HG02885 (cell line): Measurements from ENCODE around the gene CABLES1.

Experiments
- ATAC-seq: cut with Tn5 transposase; IDR thresholded peaks from one replicate; pipeline ENCODE4 v1.9.1; 2021; ENCODE audit warnings: mild to moderate bottlenecking; ENCODE audit not compliant: unreplicated experiment, poor library complexity

The CABLES1 gene

DNA sequence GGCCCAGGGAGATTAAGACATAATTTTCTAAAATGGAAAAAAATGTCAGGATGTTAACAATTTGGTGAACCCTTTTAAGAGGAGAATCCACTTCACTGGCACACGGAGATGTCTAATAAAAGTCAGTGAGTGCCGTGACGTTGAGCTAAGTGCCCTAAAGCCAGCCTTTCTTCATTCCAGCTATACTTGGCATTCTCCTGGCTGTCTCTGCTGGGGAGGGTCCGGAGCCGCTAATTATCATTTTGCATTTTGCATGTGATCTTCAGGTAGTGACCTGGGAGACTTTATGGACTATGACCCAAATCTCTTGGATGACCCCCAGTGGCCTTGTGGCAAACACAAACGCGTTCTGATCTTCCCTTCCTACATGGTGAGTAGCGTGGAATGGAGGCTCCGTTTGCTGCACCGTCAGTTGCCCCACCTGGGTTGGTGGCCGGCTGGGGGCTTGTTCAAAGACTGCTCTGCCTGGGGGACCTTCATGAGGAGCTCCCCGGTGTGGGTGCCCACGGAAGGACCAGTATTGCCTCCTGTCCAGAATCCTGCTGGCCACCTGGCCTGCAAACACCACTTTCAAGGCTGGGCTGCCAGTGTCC, 101.7 kb downstream of the CABLES1 start:
- ATAC-seq: no peak

DNA sequence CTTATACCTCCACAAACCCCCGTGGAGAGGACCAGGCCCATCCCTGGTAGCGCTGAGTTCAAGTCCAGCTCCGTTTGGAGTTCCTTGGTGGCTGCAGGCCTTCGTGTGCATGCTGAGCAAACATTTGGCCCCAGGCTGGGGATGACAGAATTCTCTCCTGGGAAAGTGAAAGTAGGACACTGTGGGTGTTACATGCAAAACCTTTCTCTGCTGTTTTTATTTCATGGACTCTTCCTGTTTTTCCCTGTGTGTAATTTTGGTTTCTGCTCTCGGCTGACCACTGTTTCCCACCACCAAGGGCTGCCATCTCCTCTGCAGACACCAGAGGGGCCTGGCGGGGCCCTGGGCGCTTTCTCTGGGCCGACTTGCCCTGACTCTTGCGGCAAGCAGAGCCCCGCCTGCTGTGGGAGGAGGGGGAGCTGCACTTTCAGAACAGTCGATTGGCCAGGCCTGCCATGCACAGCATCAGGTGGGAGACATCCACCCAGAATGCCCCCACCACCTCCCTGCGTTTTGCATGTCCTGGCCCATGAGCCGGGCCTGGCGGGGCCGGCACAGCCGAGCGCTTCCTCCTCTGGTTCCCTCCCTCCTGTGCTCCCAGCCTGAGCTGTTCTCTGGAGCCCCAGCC, 102.4 kb downstream of the CABLES1 start:
- ATAC-seq: peak; percentile 66

- no peak for ATAC-seq
Observed at GRCh38 chr18:23238152-23238531, 102.9 kb downstream of the CABLES1 start.

GRCh38 chr18:23238651-23239349, 103.5 kb downstream of the CABLES1 start:
- no peak for ATAC-seq

- ATAC-seq: no peak
Observed at GRCh38 chr18:23239350-23239692, 104.0 kb downstream of the CABLES1 start.

DNA sequence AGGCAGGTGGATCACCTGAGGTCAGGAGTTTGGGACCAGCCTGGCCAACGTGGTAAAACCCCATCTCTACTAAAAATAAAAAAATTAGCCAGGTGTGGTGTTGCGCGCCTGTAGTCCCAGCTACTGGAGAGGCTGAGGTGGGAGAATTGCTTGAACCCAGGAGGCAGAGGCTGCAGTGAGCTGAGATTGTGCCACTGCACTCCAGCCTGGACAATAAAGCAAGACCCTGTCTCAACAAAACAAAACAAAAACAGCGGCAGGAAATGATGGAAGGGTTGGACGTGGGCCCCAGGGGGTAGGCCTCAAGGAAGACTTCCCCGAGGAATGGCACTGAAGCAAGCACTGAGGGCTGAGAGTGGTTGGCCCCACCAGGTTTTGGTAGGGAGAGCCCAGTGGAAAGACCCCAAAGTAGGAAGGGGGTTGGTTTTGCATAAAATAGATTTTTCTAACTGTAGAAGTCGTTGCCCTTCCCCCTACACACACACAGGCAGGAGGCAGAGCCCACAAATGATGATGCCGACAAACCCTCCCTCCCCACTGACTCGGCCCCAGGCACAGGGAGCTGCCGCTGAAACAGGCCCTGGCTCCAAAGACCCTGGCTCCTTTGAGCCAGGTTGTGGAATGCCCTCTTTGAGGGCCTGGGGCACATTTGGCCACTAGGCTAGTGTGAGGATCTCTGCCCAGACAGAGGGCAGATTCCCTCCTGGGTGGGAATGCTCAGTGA, 104.8 kb downstream of the CABLES1 start:
- ATAC-seq: no peak

DNA sequence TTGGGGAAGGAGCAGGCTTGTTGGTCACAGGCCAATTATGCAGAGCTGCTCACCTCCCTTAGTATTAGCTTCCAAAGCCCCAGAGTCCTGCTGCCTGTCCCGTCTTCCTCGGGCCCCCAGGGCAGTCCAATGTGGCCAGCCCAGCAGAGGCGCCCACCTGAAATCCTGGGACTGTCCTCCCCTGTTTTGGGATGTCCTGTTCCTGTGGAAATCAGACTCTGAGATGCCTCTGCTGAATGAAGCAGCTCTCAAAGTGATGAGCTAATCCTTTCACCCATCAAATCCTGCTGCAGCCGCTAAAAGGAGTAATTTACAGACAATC, 105.3 kb downstream of the CABLES1 start:
- no peak for ATAC-seq

DNA sequence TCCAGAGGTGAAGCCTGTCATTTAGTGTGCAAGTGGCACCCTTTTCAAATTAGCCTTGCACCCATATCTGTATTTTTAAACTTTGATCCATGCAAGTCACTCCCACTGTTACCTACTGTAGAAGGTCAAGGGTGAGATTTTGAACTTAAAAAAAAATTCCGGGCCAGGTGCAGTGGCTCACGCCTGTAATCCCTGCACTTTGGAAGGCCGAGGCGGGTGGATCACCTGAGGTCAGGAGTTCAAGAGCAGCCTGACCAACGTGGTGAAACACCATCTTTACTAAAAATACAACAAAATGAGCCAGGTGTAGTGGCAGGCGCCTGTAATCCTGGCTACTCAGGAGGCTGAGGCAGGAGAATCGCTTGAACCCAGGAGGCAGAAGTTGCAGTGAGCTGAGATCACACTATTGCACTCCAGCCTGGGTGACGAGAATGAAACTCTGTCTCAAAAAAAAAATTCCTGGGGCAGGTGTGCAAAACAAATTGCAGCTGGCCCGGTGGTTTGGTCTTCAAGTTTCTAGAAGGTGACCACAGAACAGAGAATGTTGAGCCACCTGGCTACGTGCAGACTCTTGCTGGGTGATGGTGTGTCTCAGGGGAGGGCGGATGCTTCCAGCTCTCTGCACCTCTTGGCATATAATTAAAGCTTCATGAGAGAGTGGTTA, 106.7 kb downstream of the CABLES1 start:
- ATAC-seq: peak; percentile 86

- no peak for ATAC-seq
Observed at GRCh38 chr18:23243178-23243577, 107.9 kb downstream of the CABLES1 start.

DNA sequence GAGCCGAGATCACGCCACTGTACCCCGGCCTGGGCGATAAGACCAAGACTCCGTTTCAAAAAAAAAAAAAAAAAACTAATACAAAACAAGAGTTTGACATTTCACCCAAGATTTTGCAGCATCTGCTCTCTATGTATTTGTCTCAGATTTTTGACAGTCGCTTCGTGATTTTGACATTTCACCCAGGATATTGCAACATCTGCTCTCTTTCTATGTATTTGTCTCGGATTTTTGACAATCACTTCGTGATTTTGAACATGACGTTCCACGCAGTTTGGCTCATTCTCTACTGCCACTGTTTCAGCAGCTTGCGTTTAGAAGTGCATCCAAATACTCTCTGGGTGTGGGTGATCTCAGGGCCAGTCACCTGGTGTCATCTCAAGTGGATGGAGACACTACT, 108.5 kb downstream of the CABLES1 start:
- ATAC-seq: no peak

- no peak for ATAC-seq
Observed at GRCh38 chr18:23244401-23244800, 109.1 kb downstream of the CABLES1 start.

- no peak for ATAC-seq
Observed at GRCh38 chr18:23245461-23245860, 110.2 kb downstream of the CABLES1 start.

- ATAC-seq: no peak
Observed at GRCh38 chr18:23247331-23247730, 112.0 kb downstream of the CABLES1 start.

DNA sequence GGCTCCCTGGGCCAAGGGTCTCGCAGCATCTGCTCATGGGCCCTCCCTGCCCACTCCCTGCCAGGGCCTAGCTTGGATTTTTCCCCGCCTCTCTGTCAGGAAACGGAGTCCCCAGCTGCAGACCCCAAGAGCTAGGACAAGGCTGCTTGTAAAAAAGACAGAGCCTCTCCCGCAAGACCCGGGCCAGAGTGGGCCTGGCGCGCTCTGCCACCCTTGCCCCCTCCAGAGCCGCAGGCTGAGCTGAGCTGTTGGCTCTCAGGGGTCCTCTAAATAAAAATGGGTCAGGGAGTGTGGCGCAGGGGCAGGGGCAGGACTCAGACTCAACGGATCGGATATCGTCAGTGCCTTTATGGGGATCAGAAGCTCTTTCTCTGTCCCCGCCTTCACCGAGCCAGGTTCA, 112.6 kb downstream of the CABLES1 start:
- ATAC-seq: no peak

DNA sequence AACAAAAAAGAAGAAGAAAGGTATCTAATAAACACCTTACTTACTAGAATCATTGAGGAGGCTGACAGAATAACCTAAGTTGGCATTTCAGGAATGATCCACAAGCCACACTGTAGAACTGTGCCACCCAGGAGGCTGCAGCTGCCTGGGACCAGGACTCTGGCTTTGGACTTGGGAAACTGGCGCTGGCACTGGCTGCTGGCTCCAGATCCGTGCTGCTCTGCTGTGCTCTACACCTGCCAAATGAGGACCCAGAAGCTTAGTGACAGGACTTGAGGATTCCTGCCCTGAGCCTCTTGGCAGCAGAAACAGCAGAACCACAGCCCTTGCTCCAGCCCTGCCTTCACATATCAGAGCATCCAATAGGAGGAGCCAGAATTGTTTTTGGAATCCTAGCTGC, 113.5 kb downstream of the CABLES1 start:
- no peak for ATAC-seq

DNA sequence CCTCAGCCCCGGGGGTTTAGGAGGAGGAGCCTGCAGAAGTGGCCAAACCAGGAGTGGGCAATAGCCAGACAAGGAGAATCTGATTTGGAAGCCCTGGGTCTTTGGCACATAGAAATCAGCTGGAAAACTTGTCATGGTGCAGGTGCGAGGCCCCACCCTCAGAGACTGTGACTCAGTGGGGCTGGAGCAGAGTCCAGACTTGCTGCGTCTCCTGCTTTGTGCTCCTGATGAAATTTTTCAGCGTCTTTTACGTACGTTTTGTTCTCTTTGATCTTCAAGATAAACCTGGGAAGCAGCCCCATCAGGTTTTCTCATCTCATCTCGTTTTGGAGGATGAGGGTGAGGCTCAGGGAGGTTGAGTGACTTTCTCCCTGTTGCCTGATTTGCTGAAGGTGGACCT, 114.1 kb downstream of the CABLES1 start:
- ATAC-seq: no peak

DNA sequence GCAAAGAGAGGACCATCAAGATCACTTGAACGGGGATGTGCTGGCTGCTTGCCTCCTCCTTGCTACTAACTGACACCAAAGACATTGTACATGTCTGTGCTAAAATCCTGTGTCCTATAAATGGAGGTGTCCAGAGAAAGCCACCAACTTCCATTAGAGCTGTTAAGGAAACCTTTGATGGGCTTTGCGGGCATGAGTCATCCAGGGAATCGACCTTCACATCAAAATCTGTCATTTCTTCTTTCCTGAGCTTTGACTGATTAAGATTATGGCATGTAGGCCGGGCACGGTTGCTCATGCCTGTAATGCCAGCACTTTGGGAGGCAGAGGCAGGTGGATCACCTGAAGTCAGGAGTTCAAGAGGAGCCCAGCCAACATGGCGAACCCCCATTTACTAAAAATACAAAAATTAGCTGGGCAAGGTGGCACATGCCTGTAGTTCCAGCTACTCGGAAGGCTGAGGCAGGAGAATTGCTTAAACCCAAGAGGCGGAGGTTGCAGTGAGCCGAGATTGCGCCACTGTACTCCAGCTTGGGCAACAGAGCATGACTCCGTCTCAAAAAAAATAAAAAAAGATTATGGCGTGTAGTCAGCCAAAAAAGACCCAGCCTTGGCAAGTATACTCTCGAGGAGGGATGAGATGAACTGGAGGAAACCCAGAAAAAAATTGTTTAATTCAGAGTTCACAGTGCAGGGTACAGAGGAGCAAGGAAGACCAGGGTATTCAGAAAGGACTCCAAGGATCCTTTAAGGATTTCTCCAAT, 115.8 kb downstream of the CABLES1 start:
- no peak for ATAC-seq

DNA sequence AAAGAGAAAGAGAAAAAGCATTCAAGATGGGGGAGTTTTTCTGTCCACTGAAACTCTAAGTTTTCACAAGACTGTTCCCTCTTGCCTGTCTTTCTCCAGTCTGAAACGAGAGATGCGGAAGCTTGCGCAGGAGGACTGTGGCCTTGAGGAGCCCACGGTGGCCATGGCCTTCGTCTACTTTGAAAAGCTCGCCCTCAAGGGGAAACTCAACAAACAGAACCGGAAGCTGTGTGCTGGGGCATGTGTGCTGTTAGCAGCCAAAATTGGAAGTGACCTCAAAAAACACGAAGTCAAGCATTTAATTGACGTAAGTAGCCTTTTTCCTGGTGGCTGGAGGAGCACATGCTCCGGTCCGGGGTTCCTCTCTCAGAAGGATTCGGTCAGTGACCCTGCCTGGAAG, 118.3 kb downstream of the CABLES1 start:
- no peak for ATAC-seq

- ATAC-seq: no peak
Observed at GRCh38 chr18:23257137-23257536, 121.9 kb downstream of the CABLES1 start.
